HEK293 (cell line): ENCODE measurements around the gene WWTR1.

Experiments
- BCL11A ChIP-seq: fragments of 450-650 bp; formaldehyde crosslinking; IDR thresholded peaks from 2 replicates; pipeline ENCODE4 v1.5.1; 2016; ENCODE audit warnings: low read depth, missing biosample characterization, missing genetic modification characterization
- EGR2 ChIP-seq: fragments of 450-650 bp; formaldehyde crosslinking; IDR thresholded peaks from 2 replicates; pipeline ENCODE4 v1.5.1; 2016; ENCODE audit warnings: low read depth, missing biosample characterization, missing genetic modification characterization
- GFI1B ChIP-seq: fragments of 450-650 bp; formaldehyde crosslinking; IDR thresholded peaks from 2 replicates; pipeline ENCODE4 v1.5.1; 2016; ENCODE audit warnings: missing biosample characterization, missing genetic modification characterization
- GLIS1 ChIP-seq: fragments of 450-650 bp; formaldehyde crosslinking; IDR thresholded peaks from 2 replicates; pipeline ENCODE4 v1.5.1; 2016; ENCODE audit warnings: missing biosample characterization, missing genetic modification characterization
- IKZF3 ChIP-seq: fragments of 450-650 bp; IDR thresholded peaks from 2 replicates; pipeline ENCODE4 v1.5.0; 2018; ENCODE audit warnings: missing biosample characterization, mild to moderate bottlenecking, missing genetic modification characterization, moderate library complexity
- OVOL3 ChIP-seq: fragments of 450-650 bp; formaldehyde crosslinking; IDR thresholded peaks from 2 replicates; pipeline ENCODE4 v1.5.1; 2016; ENCODE audit warnings: missing biosample characterization, missing genetic modification characterization
- ZNF266 ChIP-seq: fragments of 450-650 bp; formaldehyde crosslinking; IDR thresholded peaks from 2 replicates; pipeline ENCODE4 v1.5.1; 2016; ENCODE audit warnings: missing biosample characterization, missing genetic modification characterization, low read depth
- ZNF302 ChIP-seq: fragments of 450-650 bp; formaldehyde crosslinking; IDR thresholded peaks from 2 replicates; pipeline ENCODE4 v1.5.1; 2016; ENCODE audit warnings: missing biosample characterization, missing genetic modification characterization, low read depth
- ZNF335 ChIP-seq: fragments of 450-650 bp; formaldehyde crosslinking; conservative IDR thresholded peaks from 2 replicates; pipeline ENCODE4 v1.5.1; 2016; ENCODE audit warnings: missing biosample characterization, missing genetic modification characterization
- ZNF341 ChIP-seq: fragments of 450-650 bp; formaldehyde crosslinking; IDR thresholded peaks from 2 replicates; pipeline ENCODE4; 2016; ENCODE audit warnings: low read depth, missing biosample characterization, missing genetic modification characterization
- ZNF366 ChIP-seq: fragments of 450-650 bp; formaldehyde crosslinking; conservative IDR thresholded peaks from 2 replicates; pipeline ENCODE4 v1.5.1; 2016; ENCODE audit warnings: missing biosample characterization, missing genetic modification characterization
- ZNF529 ChIP-seq: fragments of 450-650 bp; formaldehyde crosslinking; IDR thresholded peaks from 2 replicates; pipeline ENCODE4 v1.5.1; 2017; ENCODE audit warnings: missing genetic modification characterization, missing biosample characterization; ENCODE audit not compliant: insufficient replicate concordance
- ZNF549 ChIP-seq: fragments of 450-650 bp; IDR thresholded peaks from 2 replicates; pipeline ENCODE4 v1.5.1; 2018; ENCODE audit warnings: missing biosample characterization, missing genetic modification characterization, mild to moderate bottlenecking, inconsistent platforms, moderate library complexity
- ZNF596 ChIP-seq: fragments of 450-650 bp; IDR thresholded peaks from 2 replicates; pipeline ENCODE4 v1.5.0; 2018; ENCODE audit warnings: missing biosample characterization, mild to moderate bottlenecking, missing genetic modification characterization, moderate library complexity
- TF ChIP-seq, protein P1 (sequence below): fragments of 450-650 bp; formaldehyde crosslinking; IDR thresholded peaks from 2 replicates; pipeline ENCODE4 v1.5.1; 2017; ENCODE audit warnings: missing biosample characterization, missing genetic modification characterization
- TF ChIP-seq, protein P2 (sequence below): sonication (generic); formaldehyde crosslinking; IDR thresholded peaks from 2 replicates; pipeline ENCODE4 v1.8.1; 2022; ENCODE audit warnings: mild to moderate bottlenecking, moderate library complexity, missing genetic modification reagents
- TF ChIP-seq, protein P3 (sequence below): fragments of 450-650 bp; formaldehyde crosslinking; IDR thresholded peaks from 2 replicates; pipeline ENCODE4 v1.5.1; 2016; ENCODE audit warnings: missing biosample characterization, missing genetic modification characterization
- TF ChIP-seq, protein P4 (sequence below): fragments of 450-650 bp; formaldehyde crosslinking; conservative IDR thresholded peaks from 2 replicates; pipeline ENCODE4 v1.5.1; 2016; ENCODE audit warnings: low read depth, missing biosample characterization, missing genetic modification characterization
- TF ChIP-seq, protein P5 (sequence below): fragments of 450-650 bp; formaldehyde crosslinking; IDR thresholded peaks from 2 replicates; pipeline ENCODE4 v1.5.1; 2017; ENCODE audit warnings: missing biosample characterization, missing genetic modification characterization

WWTR1 gene

DNA sequence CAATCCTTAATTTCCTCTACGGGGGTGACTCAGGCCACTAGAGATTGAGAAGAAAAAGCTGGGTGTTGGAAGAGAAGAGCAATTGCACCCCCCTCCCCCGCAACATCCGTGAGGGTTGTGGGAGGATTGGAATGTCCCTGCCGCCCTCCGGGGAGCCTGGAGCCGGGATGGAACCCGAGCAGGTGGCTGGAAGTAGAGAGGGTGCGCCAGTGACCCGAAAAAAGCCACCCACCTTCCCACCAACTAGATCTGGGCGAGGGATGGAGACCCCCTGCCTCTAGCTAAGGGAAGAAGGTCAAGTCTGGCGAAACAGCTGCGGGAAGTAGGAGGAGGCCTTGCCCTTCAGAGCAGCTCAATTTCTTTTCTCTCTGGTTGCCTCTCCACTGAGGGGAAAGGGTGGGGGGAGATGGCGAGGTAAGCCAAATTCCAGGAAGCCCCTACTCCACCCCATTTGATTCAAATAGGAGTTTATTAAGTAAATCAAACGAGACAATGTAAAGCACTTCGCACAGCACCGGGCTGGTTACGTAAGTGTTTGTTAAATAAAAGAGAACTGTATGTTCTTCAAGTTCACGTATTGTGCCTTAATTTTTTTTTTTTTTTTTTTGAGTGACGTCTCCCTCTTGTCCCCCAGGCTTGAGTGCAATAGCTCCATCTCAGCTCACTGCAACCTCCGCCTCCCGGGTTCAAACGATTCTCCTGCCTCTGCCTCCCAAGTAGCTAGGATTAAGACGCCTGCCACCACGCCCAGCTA is 1.1 kb upstream of the WWTR1 start (continued):
- TF ChIP-seq, protein P1, sequence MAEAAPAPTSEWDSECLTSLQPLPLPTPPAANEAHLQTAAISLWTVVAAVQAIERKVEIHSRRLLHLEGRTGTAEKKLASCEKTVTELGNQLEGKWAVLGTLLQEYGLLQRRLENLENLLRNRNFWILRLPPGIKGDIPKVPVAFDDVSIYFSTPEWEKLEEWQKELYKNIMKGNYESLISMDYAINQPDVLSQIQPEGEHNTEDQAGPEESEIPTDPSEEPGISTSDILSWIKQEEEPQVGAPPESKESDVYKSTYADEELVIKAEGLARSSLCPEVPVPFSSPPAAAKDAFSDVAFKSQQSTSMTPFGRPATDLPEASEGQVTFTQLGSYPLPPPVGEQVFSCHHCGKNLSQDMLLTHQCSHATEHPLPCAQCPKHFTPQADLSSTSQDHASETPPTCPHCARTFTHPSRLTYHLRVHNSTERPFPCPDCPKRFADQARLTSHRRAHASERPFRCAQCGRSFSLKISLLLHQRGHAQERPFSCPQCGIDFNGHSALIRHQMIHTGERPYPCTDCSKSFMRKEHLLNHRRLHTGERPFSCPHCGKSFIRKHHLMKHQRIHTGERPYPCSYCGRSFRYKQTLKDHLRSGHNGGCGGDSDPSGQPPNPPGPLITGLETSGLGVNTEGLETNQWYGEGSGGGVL, result peak; percentile 18; the same call in 1 of the 2 replicates
- no peak for TF ChIP-seq ZNF596 (tag by site-specific recombination)
- no peak for TF ChIP-seq ZNF549 (tag by site-specific recombination)
- TF ChIP-seq ZNF366 (tag by site-specific recombination), result no peak
- TF ChIP-seq IKZF3 (tag by site-specific recombination), result peak; percentile 54; the same call in 1 of the 2 replicates
- peak; percentile 22; the same call in 1 of the 2 replicates for TF ChIP-seq GLIS1 (tag by site-specific recombination)
- TF ChIP-seq, protein P2, sequence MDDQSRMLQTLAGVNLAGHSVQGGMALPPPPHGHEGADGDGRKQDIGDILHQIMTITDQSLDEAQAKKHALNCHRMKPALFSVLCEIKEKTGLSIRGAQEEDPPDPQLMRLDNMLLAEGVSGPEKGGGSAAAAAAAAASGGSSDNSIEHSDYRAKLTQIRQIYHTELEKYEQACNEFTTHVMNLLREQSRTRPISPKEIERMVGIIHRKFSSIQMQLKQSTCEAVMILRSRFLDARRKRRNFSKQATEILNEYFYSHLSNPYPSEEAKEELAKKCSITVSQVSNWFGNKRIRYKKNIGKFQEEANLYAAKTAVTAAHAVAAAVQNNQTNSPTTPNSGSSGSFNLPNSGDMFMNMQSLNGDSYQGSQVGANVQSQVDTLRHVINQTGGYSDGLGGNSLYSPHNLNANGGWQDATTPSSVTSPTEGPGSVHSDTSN, result no peak
- peak; percentile 46; the same call in 1 of the 2 replicates for TF ChIP-seq ZNF335
- TF ChIP-seq, protein P3, sequence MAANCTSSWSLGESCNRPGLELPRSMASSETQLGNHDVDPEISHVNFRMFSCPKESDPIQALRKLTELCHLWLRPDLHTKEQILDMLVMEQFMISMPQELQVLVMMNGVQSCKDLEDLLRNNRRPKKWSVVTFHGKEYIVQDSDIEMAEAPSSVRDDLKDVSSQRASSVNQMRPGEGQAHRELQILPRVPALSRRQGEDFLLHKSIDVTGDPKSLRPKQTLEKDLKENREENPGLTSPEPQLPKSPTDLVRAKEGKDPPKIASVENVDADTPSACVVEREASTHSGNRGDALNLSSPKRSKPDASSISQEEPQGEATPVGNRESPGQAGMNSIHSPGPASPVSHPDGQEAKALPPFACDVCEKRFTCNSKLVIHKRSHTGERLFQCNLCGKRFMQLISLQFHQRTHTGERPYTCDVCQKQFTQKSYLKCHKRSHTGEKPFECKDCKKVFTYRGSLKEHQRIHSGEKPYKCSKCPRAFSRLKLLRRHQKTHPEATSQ (tag by site-specific recombination), result no peak
- TF ChIP-seq EGR2 (tag by site-specific recombination), result peak; percentile 90
- no peak for TF ChIP-seq ZNF302
- TF ChIP-seq ZNF341, result peak; percentile 93
- TF ChIP-seq, protein P4, sequence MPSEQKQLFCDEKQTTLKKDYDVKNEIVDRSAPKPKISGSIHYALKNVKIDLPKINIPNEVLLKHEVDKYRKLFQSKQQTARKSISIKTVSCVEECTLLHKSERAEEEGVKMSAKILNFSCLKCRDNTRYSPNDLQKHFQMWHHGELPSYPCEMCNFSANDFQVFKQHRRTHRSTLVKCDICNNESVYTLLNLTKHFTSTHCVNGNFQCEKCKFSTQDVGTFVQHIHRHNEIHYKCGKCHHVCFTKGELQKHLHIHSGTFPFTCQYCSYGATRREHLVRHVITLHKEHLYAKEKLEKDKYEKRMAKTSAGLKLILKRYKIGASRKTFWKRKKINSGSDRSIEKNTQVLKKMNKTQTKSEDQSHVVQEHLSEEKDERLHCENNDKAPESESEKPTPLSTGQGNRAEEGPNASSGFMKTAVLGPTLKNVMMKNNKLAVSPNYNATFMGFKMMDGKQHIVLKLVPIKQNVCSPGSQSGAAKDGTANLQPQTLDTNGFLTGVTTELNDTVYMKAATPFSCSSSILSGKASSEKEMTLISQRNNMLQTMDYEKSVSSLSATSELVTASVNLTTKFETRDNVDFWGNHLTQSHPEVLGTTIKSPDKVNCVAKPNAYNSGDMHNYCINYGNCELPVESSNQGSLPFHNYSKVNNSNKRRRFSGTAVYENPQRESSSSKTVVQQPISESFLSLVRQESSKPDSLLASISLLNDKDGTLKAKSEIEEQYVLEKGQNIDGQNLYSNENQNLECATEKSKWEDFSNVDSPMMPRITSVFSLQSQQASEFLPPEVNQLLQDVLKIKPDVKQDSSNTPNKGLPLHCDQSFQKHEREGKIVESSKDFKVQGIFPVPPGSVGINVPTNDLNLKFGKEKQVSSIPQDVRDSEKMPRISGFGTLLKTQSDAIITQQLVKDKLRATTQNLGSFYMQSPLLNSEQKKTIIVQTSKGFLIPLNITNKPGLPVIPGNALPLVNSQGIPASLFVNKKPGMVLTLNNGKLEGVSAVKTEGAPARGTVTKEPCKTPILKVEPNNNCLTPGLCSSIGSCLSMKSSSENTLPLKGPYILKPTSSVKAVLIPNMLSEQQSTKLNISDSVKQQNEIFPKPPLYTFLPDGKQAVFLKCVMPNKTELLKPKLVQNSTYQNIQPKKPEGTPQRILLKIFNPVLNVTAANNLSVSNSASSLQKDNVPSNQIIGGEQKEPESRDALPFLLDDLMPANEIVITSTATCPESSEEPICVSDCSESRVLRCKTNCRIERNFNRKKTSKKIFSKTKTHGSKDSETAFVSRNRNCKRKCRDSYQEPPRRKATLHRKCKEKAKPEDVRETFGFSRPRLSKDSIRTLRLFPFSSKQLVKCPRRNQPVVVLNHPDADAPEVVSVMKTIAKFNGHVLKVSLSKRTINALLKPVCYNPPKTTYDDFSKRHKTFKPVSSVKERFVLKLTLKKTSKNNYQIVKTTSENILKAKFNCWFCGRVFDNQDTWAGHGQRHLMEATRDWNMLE (tag by site-specific recombination), result no peak
- TF ChIP-seq BCL11A (tag by site-specific recombination), result no peak
- TF ChIP-seq, protein P5, sequence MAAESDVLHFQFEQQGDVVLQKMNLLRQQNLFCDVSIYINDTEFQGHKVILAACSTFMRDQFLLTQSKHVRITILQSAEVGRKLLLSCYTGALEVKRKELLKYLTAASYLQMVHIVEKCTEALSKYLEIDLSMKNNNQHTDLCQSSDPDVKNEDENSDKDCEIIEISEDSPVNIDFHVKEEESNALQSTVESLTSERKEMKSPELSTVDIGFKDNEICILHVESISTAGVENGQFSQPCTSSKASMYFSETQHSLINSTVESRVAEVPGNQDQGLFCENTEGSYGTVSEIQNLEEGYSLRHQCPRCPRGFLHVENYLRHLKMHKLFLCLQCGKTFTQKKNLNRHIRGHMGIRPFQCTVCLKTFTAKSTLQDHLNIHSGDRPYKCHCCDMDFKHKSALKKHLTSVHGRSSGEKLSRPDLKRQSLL (tag by site-specific recombination), result peak; percentile 52; the same call in 1 of the 2 replicates
- TF ChIP-seq ZNF529 (tag by site-specific recombination), result no peak
- no peak for TF ChIP-seq ZNF266 (tag by site-specific recombination)
- no peak for TF ChIP-seq OVOL3 (tag by site-specific recombination)
- TF ChIP-seq GFI1B (tag by site-specific recombination), result no peak
